Stimulated activated CD4-positive, alpha-beta T cell treated with anti-CD3 and anti-CD28 coated beads, TNF-alpha, amount 100 ng/mL, for 1 hour (primary cell): Measurements from ENCODE around the gene RPS5.

ENCODE experiments used
- DNase-seq, 3 donors: peaks; one replicate each; pipeline ENCODE4 v3.0.0-alpha.2; 2020; ENCODE audit warnings: low read depth in 3 of 3, low spot score in 1 of 3

Gene RPS5

GRCh38 chr19:58385313-58385890 is 1.7 kb upstream of the RPS5 start:
- no peak for DNase-seq

GRCh38 chr19:58385891-58386575 is 1.0 kb upstream of the RPS5 start:
- DNase-seq, result no peak

- DNase-seq, result no peak
Observed at GRCh38 chr19:58387338-58388174, 487 bp downstream of the RPS5 start.

- DNase-seq, result no peak
Observed at GRCh38 chr19:58388175-58388526, 1.1 kb downstream of the RPS5 start.

- no peak for DNase-seq
Observed at GRCh38 chr19:58392945-58393724, 6.1 kb downstream of the RPS5 start.

GRCh38 chr19:58393725-58394033 is 6.6 kb downstream of the RPS5 start:
- no peak for DNase-seq

- DNase-seq, result no peak
Observed at GRCh38 chr19:58394821-58395219, 7.8 kb downstream of the RPS5 start.

- DNase-seq, result no peak
Observed at GRCh38 chr19:58395220-58395978, 8.3 kb downstream of the RPS5 start, which contains the start of gene RNF225. Gene RNF225 (plus strand): TSS chr19:58395656. CDS start chr19:58396090, 434 bp downstream.

- DNase-seq, result no peak
Observed at GRCh38 chr19:58395979-58396627, 9.0 kb downstream of the RPS5 start.

GRCh38 chr19:58396691-58397532 is 9.8 kb downstream of the RPS5 start:
- DNase-seq, result no peak

GRCh38 chr19:58397533-58398037 is 10.5 kb downstream of the RPS5 start:
- no peak for DNase-seq

- DNase-seq, result no peak
Observed at GRCh38 chr19:58398087-58398486, 11.0 kb downstream of the RPS5 start.

GRCh38 chr19:58398545-58398944 is 11.5 kb downstream of the RPS5 start:
- no peak for DNase-seq

- DNase-seq, result no peak
Observed at GRCh38 chr19:58399903-58400302, 12.8 kb downstream of the RPS5 start.

GRCh38 chr19:58400316-58400915 is 13.3 kb downstream of the RPS5 start:
- DNase-seq, result no peak

- DNase-seq, result peak; percentile 95 to 99 (median 96)
Observed at GRCh38 chr19:58400916-58401839, 14.1 kb downstream of the RPS5 start.

GRCh38 chr19:58401840-58402421 is 14.9 kb downstream of the RPS5 start:
- DNase-seq, result no peak
